ENCODE measurements around the gene PBRM1.
A peak's percentile ranks its signal among the peaks of the same experiment; 100 is the strongest.
"Not testable (repeated sequence)": the region's sequence is repeated elsewhere in the genome, so short reads cannot be mapped to it uniquely, and the experiment has no call there.

PBRM1 gene

DNA sequence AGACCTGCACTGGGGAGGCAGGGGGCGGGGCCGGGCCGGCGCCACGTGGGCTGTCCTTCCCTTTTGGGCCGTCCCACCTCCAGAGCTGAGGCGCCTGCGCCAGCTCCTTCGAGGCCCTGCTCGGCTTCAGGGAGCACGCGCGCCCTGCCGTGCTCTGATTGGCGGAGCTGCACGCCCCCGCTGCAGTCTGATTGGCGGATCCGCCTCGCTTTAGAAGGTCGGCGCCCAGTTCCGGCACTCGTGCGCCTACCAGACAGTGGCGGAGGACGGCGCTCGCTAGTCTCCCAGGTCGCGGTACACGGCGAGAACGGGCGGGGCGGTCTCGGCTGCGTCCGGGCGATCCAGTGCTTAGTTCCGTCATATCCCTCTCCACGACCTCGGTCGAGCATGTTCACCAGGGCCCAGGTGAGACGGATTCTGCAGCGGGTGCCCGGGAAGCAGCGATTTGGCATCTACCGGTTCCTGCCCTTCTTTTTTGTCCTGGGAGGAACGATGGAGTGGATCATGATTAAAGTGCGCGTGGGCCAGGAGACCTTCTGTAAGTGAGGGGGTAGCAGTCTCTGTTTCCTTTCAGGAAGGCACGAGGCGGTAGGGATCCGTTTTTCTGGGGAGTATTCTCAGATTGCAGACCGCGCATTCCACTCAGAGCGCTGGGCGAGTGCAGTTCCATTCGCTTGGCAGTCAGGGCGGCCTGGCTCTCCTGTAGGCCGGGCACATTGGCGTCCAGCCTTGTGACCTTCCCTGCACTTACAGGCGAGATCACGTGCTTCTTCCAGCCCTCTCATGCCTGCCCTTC is 149.1 kb downstream of the PBRM1 start, which contains the start of gene UQCC5:
Gene UQCC5 (plus strand): TSS at position 237 of the 796 bp plus-strand sequence. CDS start 151 bp downstream, at position 388.
- DNase-seq (ENCODE audit: low read depth in 2 of 2): peak; percentile 90 to 93

DNA sequence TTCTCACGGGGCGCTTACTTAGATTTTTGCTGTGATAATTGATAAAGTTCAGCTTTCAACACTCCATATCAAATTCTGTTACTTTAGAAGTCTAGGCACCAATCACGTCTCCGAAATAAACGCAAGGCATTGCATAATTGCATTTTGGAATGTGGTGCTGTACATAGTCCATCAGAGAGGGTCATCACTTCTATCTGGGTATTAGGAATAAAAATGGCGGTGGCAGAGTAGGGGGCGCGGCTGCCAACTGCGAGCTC is 149.7 kb downstream of the PBRM1 start:
- DNase-seq (ENCODE audit: low read depth in 2 of 2): no peak

- DNase-seq (ENCODE audit: low read depth in 2 of 2): no peak
Observed at GRCh38 chr3:52535411-52536111, 150.2 kb downstream of the PBRM1 start.

DNA sequence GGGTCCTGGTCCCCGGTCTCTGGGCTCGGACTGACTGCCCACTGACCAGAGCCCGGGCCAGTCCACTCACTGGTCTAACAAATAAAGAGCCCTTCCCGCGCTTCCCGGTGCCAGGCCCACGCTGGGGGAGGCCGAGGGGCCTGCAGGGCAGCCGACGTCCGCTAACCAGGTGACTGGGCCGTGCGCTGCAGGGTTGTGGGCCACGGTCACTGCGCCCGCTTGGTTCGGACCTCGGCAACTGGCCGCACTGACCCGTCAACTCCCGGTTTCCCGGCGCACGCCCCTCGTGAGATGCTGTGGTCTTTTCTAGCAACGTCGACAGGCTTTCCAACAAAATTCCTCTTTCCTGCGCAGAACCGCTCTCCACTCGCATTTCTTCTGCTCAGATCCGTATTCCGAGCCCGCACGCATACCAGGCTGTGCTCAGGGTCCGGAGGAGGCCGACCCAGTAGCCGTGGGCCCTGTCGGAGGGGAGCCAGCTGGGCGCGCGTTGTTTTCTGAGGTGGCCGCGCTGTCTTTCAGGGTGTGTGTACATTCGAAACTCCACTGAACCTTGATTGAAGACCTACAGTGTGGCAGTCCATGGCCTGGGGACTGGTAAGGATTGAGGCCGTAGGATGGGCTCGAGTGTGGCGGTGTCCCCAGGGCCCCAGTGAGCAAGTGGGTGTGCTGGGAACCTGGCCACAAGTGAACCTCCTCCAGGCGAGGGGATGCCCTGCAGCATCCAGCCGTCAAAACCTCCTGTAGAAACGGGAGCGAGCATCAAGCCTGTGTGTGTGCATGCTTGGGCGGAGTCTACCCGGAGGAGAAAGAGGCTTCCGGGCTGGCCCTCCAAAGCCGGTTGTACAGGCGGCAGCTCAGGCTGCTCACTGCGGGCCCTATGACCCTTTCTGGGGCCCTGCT is 151.2 kb downstream of the PBRM1 start:
- no peak for DNase-seq (ENCODE audit: low read depth in 2 of 2)

DNA sequence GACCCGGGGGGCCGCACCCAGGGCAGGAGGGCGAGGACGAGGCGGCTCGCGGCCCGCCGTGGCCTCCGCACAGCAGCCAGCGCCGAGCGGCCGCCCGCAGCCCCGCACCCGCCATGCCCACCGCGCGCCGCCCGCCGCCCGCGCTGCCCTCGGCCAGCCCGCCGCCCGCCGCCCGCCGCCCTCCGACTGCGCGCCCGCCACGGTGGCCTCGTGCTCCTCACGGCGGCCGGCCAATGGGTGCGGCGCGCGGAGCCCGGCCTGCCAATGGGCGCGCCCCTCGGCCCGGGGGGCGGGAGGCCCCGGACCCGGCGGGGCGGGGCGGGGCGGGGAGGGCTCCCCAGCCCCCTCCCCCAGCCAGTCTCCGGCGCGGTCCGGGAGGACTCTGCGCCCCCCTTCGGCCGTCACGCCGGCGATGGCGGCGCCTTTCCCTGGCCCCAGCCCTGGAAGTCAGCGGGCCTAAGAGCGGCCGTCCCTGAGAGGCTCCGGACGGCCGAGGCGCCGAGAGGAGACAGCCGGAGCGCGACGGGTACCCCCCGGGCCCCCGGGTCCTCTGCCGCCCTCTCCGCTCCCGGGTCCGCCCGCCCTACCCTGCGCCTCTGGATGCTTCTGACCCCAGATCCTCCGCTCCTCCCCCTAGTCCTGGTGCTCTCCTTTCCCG is 152.0 kb downstream of the PBRM1 start, which contains the start of gene NT5DC2:
Gene NT5DC2 (minus strand): TSS at position 235 of the 658 bp plus-strand sequence. CDS start 120 bp downstream, at position 115.
- DNase-seq (ENCODE audit: low read depth in 2 of 2): peak; percentile 13 to 49

GRCh38 chr3:52532838-52533622 is 152.7 kb downstream of the PBRM1 start:
- no peak for DNase-seq (ENCODE audit: low read depth in 2 of 2)

DNA sequence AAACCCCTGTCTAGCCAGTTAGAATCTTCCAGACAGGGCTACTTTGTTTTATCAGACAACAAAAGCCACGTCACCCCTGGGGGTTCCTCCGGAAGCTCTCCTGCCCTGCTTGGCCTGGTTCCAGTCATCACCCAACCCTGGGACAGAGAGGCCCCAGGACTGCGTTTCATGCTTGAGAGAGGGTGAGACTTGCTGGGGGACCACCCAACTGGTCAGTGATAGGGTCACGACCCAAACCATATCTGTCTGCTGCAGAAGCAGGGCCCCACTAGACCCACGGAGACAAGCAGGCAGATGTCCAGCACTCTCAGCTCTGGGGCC is 153.2 kb downstream of the PBRM1 start:
- no peak for DNase-seq (ENCODE audit: low read depth in 2 of 2)

DNA sequence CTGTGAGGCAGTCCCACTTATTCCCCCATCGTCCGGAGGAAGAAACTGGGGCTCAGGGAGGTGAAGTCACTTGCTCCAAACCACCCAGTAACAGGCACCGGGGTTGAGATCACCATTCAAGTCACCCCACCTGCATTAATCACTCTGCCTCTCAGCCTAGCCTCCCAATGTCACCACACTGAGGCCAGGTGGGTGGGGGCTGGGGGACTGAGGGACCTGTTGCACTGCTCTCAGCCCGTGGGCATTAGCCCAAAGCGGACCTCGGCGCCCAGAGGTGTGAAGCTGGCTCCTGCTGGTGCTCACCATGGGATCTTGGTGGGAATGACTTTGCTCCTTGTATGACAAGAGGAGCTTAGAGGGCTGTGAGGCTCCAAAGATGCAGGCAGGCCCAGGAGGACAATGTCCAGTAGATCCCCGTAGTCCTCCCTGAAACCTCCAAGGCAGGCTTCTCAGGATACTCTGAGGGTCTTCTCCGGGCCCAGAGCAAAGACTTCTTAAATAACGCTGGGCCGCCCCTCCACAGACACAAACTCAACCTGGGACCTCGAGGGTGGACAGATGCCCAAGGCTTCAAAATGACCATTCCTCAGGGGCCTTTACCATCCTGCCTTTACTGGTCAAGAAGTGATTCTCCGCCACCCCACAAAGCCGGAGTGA is 153.7 kb downstream of the PBRM1 start:
- no peak for DNase-seq (ENCODE audit: low read depth in 2 of 2)

GRCh38 chr3:52530918-52531826 is 154.5 kb downstream of the PBRM1 start:
- DNase-seq (ENCODE audit: low read depth in 2 of 2): no peak

DNA sequence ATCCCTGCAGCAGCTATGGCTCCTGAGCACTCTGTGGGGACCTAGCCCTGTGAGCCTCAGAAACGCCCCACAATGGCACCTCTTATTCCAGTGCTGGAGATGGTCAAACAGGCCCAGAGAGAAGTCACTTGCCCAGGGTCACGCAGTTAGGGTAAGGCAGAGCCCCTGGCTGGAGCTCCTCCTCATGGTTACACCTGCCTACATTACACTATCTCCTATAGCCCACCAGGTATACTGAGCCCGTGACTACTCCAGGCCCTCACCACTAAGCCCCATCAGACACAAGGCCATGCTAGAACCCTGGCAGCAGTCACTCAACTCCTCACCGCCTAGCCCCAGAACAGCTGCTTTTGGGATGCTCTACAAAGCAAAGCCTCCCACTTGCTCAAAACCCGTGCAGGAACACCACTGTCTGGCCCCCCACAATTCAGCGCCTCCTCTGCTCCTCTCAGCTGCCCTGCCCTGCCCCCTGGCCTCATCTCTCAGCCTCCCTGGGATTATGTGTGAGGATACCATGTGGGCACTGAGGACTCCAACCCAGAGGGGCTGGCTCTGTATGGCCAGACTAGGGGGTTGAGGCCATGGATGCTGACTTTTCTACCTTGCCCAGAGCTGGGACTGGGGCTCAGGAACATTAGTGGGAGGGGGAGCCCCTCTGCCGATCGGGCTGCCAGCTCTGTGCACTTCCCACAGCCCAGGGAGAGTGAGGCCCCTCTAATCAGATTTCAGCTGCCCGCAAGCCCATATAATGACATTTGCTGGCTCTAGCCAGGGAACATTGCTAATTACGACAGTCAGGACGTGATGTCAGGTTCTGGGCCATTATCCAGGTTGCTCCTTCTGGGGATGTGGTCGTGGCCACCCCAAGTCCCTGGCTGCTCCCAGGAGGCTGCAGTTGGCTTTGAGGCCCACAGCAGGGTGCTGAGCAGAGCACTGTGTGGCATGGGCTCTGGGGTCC is 156.1 kb downstream of the PBRM1 start:
- DNase-seq (ENCODE audit: low read depth in 2 of 2): no peak

DNA sequence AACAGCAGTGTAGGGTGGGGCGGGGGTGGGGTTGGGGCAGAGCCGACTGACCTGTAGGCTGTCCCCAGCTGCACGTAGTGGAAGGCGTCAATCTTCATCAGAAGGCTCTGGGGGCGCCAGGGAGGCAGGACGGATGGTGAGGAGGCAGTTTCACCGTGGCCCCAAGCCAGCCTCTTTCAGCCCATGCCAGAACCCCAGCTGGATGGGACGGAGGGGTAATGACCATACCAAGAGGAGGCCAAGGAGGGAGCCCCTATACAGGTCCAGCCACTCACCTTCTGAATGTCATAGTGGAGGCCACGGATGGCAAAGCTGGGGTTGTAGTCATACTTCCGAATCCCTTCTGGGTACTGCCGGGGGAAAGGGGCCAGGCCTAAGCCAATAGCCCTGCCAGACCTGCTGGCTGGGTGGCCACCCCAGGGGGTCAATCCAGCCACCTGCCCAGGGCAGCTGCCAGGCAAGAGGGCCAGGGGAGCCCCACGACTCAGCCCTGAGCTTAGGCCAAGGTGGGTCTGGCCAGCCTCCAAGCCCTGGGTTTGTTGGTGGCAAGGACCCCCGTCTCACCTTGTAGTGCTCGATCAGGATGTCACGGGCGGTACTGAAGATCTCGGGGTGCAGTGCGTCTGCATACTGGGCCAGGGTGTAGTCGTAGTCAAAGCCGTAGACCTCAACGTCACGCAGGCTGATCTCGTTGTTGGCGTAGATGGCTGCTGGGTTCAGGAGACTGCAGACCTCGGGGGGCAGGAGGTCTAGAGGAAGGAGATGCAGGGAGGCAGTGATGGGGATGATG is 156.9 kb downstream of the PBRM1 start:
- no peak for DNase-seq (ENCODE audit: low read depth in 2 of 2)

GRCh38 chr3:52527732-52528585 is 157.8 kb downstream of the PBRM1 start:
- DNase-seq (ENCODE audit: low read depth in 2 of 2): no peak

- DNase-seq (ENCODE audit: low read depth in 2 of 2): no peak
Observed at GRCh38 chr3:52527039-52527731, 158.5 kb downstream of the PBRM1 start.

- not testable (repeated sequence) for DNase-seq (ENCODE audit: low read depth in 2 of 2)
Observed at GRCh38 chr3:52526671-52527038, 159.1 kb downstream of the PBRM1 start.

DNA sequence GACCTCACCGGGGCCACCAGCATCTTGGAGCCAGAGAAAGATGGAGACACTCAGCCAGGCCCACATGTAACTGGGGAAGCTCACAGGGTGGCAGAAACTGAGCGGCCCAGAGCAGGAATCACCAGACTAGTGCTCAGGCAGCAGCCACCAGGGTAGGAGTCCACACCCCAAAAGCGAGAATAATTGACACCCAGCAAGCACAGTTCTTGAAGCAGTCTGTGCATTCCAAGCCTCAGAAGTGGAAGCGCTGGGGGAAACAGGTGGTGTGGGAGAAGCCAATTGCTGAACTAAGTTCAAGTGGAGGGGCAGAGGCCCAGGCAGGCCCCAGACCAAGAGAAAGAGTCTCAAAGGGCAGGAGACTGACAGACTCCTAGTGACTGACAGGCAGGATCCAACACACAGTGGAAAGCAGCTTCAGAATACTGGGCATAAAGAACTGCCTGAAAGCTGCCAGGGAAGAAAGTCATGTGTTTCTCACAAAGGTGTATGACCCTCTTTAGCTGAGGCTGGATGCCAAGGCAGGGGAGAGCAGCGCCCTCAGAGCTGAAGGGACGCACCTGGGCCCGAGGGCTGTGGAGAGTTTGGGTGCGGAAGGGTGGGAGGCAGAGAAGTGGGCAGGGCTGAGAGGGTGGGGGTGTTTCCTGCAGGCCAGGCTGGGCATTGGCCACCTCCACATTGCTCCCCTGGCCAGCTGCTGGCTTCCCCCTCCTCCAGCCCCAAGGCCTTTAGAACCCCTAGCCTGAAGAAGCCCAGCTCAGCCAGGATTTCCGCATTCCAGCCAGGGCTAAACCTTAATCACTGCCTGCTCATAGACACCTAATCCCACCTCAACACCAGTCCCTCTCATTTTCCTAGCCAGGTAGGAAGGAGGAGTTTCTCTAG is 159.8 kb downstream of the PBRM1 start:
- no peak for DNase-seq (ENCODE audit: low read depth in 2 of 2)

All from stimulated activated CD4-positive, alpha-beta T cell treated with anti-CD3 and anti-CD28 coated beads, Interleukin-1b, Interleukin-23, amount 100 ng/mL, for 1 hour (primary cell).